Inflammatory macrophage (primary cell): ENCODE measurements around the gene PGAP6.
A peak's percentile ranks its signal among the peaks of the same experiment; 100 is the strongest.
"Not testable (repeated sequence)": the region's sequence is repeated elsewhere in the genome, so short reads cannot be mapped to it uniquely, and the experiment has no call there.

Experiments
- DNase-seq, 2 donors: peaks; one replicate each; pipeline ENCODE4 v3.0.0-alpha.2; 2020 to 2022
- total RNA-seq, 18 experiments: gene quantifications; one replicate each; lab custom pipeline; 2026; ENCODE audit warnings: mixed read lengths in 6 of 18, inconsistent platforms in 2 of 18; lab: John Stamatoyannopoulos, UW

PGAP6 gene, protein sequence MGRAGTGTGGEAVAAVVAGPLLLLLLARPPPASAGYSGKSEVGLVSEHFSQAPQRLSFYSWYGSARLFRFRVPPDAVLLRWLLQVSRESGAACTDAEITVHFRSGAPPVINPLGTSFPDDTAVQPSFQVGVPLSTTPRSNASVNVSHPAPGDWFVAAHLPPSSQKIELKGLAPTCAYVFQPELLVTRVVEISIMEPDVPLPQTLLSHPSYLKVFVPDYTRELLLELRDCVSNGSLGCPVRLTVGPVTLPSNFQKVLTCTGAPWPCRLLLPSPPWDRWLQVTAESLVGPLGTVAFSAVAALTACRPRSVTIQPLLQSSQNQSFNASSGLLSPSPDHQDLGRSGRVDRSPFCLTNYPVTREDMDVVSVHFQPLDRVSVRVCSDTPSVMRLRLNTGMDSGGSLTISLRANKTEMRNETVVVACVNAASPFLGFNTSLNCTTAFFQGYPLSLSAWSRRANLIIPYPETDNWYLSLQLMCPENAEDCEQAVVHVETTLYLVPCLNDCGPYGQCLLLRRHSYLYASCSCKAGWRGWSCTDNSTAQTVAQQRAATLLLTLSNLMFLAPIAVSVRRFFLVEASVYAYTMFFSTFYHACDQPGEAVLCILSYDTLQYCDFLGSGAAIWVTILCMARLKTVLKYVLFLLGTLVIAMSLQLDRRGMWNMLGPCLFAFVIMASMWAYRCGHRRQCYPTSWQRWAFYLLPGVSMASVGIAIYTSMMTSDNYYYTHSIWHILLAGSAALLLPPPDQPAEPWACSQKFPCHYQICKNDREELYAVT
- total RNA-seq, result 45.6 to 164 (median 89.5) reads per million in 18 experiments

DNA sequence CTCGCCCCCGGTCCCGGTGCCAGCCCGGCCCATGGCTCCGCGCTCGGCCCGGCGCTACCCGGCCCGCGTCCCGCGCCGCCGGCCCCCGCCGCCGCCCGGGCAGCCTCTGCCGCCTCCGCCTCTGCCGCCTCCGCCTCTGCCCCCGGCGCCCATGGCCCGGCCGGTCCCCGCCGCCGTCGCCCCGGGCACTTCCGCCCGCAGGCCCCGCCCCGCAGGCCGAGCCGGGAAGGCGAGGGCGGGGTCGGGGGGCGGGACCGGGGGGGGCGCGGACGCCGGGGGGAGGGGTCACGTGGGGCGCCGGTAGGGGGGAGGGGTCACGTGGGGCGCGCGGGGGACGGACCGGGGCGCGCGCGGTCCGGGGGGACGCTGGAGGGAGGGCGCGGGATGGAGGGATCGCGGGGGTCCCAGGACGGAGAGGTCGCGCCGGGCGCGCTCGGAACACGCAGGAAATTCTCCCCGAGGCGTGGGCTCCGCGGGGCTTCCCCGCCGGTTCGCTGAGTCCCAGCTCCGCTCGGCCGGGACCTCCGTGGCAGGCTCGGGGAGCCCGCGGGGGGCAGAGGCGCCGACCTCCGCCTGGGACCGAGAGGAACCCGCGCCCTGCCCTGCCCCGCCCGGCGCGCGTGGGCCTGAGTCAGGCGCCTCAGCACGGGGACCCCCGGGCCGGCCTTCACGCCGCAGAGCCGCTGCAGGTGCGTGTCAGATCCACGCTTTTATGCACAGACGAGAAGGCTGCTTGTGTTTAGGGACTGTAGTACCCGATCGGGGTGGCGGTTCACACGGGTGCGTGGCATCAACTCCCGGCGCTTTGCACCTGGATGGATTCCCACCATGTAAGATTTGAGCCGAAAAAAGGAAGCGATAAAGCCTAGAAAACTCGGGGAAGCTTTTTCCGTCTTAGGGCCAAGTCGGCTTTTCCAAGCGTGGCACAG is at the start of gene PGAP6:
Gene PGAP6, minus strand, starts transcription at position 190 of the 929 bp plus-strand sequence. Its CDS starts 157 bp downstream, at position 33.
- peak; percentile 67 to 81 for DNase-seq

DNA sequence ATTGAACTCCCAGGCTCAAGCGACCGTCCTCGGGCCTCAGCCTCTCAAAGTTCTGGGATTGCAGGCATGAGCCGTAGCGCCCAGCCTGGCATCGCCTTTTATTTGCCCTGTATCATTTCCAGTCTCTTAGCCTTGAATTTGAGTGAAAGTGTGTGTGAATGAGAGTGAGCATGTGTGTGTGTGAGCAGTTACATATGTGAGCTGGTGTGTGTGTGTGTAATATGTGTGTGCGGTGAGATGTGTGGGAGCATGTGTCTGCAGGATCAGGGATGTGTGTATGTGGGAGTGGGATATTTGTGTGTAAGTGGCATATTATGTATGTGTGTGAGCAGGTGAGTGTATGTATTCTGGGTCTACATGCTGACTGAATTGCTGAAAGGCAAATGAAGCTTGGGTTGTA is 49.1 kb upstream of the PGAP6 start:
- DNase-seq, result no peak

DNA sequence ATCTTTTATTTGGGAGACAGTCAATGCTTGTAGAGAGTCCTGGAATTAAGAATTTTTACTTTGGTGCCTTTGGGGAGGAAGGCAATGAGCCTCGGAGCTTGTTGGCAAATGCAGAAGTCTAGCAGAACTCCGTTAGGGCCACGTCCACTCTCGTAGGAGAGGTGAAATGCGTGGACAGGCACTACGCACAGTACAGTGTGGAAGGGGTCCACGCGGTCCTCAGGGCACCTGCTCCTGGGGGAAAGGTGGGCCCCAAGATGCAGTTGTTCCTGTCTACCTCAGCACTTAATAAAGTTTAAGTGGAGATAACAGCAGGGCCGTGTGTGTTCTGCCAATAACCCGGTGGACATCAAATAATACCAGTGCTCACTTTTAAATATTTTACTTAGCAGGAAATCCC is 45.5 kb upstream of the PGAP6 start:
- no peak for DNase-seq

DNA sequence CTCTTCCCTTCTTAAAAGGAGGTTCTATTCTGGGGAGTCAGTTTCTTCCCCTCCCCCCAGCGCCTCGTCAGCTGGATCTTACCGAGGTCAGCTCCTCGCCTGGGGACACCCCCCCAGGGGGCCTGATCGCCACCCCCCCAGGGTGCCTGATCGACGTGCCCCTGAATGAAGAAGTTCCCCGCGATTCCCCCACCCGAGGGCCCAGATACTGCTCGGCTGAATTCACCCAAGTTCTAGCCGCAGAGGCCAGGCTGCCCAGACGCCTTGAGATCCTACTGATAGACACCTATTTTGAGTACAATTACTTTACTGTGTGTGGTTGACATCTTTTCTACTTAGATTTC is 45.1 kb upstream of the PGAP6 start:
- DNase-seq, result no peak

DNA sequence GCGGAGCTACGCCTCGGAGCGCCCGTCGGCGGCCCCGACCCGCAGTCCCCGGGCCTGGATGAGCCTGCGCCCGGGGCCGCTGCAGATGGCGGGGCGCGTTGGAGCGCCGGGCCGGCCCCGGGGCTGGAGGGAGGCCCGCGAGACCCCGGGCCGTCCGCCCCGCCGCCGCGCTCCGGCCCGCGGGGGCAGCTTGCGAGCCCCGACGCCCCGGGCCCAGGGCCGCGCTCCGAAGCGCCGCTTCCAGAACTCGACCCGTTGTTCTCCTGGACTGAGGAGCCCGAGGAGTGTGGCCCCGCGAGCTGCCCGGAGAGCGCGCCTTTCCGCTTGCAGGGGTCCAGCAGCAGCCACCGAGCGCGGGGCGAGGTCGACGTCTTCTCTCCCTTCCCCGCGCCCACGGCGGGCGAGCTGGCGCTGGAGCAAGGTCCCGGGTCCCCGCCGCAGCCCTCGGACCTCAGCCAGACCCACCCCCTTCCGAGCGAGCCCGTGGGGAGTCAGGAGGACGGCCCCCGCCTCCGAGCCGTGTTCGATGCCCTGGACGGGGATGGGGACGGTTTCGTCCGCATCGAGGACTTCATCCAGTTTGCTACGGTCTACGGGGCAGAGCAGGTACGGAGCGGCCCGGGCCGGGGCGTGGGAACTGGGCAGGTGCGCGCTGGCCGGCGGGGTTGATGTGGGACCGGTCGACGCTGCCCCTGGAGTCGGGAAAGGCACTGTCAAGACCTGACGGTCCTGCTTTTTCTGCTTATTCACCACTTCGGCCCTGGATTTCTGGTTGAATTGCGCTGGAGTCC is 44.5 kb upstream of the PGAP6 start:
- DNase-seq, result no peak

DNA sequence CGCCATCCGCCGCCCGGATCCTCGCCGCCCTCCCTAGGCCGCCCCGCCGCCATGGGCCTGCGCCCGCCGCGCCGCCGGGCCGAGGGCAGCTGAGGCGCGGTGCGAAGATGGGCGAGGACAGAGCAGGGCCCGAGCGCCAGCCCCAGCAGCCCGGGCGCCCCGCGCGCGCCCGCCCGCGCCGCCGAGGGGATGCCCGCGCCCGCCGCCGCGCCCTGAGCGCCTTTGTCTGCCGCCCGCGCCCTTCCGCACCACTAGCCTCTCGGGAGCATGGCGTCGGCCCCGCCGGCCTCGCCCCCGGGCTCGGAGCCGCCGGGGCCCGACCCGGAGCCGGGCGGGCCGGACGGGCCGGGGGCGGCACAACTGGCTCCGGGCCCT is 43.9 kb upstream of the PGAP6 start:
- DNase-seq, result peak in 1 of 2 donors; percentile 4

DNA sequence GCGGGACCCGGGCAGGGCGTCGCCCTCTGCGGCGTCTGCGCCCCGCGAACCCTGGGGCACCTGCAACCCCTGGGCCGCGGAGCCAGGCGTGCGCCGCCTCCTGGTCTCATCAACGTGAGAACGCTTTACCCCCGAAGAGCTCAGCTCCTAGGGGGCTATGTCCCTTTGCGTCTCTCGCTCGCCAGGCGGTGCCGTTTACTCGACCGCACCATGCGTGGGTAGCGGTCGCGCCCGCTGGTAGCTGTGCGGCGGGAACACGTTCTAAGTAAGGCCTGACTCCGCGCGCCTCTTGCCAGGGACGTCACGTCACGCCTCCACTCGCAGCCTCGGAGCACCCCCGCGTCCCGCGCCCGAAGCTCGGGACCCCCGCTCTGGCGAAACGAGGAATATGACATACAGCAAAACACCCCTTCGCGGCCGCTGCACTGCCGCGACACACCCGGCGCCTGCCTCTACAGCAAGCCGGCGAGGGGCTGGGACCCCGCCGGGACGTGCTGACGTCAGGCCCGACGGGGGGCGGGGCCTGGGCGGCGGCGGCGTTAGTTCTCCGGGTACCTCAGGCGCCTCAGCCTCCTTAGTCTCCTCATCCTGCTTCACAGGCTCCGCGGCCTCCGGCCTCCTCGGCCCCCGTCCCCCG is 43.4 kb upstream of the PGAP6 start, which contains the start of gene RAB11FIP3:
Gene RAB11FIP3, plus strand, starts transcription at position 568 of the 637 bp plus-strand sequence. CDS start 358 bp downstream, outside the sequence.
- peak; percentile 58 to 75 for DNase-seq

DNA sequence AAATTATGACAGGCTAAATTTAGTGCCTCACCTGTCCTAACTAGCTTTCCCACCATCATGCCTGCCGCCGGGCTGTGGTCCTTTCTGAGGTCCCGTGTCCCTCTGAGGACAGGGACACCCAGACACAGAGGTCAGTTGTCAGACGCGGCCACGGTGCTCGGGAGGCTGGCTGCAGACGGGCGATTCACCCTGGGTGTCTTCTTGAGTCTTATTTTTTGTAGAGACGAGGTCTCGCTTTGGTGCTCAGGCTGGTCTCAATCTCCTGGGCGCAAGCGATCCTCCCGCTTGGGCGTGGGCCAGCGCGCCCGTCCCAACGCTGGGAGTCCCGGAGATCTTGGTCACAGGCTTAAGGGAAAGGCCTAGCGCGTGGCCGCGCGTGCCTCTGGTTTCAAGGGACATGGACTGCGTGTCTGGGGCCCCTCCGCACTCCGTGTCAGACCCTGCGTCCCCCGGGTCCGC is 42.9 kb upstream of the PGAP6 start:
- DNase-seq, result peak in 1 of 2 donors; percentile 7

DNA sequence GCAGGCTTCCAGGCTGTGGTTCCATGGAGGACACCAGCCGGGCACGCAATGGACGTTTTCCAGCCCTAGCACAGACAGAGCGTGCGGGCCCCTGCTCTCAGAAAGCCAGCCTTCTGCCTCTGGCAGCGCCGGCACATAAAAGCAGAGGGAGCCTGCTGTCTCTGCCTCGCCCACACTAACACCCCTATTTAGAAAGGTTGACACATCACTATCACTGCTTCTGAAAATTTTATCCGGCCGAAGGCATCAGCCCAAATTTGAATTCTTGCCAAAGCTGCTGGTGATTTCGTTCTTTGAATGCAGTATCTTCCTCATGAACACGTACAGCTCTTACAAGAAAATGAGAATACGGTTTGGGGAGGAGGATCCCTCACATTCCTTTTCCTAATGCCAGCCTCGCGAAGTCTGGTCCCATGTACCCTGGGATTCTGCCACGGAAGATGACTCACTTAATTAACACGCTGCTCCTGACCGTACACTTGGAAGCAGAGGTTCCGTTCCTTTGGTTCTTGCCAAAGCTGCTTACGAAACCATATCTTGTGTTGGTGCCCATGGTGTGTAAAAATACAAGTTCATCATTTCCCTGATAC is 42.4 kb upstream of the PGAP6 start:
- peak; percentile 36 to 48 for DNase-seq

DNA sequence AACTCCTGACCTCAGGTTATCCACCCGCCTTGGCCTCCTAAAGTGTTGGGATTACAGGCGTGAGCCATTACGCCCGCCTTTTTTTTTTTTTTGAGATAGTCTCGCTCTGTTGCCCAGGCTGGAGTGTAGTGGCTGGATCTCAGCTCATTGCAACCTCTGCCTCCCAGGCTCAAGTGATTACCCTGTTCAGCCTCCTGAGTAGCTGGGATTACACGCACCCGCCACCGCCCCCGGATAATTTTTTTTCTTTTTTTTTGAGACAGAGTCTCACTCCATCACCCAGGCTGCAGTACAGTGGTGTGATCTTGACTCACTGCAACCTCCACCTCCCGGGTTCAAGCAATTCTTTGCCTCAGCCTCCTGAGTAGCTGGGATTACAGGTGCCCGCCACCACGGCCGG is 40.4 kb upstream of the PGAP6 start:
- peak in 1 of 2 donors; percentile 6 for DNase-seq

DNA sequence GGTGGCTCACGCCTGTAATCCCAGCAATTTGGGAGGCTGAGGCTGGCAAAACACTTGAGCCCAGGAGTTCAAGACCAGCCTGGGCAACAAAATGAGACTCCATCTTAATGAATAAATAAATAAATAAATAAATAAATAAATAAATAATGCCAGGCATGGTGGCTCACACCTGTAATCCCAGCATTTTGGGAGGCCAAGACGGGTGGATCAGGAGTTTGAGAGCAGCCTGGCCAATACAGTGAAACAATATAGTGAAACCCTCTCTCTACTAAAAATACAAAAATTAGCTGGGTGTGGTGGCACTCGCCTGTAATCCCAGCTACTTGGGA is 33.4 kb upstream of the PGAP6 start:
- not testable (repeated sequence) for DNase-seq

DNA sequence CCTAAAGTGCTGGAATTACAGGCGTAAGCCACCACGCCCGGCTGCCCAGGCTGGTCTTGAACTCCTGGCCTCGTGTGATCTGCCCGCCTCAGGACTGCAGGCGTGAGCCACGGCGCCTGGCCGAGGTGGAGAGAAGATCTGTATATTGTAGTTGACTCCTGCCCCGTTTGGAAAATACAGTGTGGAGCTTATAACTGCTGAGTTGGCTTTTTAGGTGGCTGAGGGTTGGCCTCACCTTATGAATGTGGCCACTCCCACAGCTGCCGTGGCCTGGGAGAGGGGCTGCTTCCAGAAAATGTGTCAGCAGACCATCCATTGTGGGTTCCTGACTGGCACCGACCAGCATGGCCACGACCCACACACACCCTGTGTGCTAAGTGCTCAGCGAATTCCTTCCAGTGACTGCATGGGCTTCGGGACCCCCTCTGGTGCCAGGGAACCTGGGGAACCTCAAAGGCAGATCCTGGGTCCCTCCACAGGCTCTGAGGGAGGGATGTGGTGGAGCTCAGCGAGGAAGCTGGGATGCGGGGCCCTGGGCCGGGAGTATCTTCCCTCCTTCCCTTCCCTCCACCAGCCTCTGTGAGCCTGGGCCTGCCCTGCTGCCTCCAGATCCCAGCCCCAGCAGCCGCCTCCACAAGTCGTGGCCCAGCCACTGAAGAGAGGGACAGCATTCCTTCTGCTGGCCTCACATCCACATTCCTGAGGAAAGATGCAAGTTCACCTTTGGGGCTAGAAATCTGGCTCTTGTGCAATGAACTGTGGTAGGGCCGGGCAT is 32.8 kb upstream of the PGAP6 start:
- DNase-seq, result no peak

DNA sequence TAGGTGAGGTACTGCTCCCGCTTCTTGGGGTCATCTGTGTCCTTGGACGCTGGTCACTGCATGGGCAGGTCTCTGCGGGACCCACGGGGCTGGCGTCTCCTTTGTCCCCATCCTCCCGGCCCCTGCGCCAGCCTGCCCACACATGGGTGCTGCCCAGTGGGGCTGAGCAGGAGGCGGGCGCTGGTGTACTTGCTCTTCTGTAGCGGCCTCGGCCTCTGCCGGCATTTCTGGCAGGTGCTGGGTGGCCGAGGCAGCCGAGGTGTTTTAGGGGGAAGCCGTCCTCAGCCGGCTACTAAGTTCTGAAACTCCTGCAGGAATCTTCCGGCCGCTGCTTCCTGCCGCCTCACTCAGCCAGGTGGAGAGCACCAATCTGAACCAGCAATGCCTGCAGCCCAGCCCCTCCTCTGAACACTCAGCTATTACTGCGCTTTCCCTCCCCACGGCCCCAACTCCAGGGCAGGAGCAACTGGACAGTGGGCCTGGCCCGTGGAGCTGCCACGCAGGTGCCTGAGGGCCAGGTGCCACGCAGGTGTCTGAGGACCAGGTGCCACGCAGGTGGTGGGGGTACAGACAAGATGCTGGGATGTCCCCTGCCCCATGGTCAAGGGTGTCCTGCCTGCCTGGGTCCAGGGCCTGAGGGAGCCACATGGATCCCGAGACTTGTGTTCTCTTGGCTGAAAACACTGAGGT is 29.9 kb upstream of the PGAP6 start:
- DNase-seq, result no peak

DNA sequence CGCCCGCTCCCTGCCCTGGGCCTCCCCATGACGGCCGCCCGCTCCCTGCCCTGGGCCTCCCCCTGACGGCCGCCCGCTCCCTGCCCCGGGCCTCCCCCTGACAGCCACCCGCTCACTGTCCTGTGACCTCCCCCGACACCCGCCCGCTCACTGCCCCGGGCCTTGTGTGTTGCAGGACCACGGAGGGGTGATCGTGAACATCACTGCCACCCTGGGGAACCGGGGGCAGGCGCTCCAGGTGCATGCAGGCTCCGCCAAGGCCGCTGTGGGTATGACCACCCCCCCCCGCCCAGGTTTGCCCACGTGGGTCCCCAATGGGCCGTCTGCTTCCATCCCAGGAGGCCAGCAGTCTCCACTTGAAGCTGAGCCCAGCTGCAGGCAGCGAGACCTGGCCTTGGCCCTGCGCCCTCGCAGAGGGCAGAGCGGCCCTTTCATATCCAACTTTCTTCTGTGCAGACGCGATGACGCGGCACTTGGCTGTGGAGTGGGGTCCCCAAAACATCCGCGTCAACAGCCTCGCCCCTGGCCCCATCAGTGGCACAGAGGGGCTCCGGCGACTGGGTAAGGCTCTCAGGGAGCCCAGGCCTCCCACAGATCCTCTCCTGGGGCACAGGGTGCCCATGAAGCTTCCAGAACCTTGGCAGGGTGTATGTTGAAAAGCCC is 28.9 kb upstream of the PGAP6 start:
- DNase-seq, result no peak

DNA sequence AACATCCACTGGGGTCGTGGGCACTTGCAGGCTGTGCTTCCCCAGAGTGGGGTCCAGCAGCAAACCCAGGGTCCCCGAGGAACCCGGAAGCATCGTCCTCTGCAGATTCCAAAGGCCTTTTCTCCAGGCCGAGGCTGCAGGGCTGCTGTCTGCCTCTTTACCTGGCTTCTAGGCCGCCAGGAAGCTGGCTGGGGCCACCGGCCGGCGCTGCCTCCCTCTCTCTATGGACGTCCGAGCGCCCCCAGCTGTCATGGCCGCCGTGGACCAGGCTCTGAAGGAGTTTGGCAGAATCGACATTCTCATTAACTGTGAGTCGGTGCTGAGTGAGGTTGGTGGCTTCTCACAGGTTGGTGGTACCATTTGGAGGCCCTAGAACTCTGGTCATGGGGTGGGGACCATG is 25.5 kb upstream of the PGAP6 start:
- DNase-seq, result no peak

DNA sequence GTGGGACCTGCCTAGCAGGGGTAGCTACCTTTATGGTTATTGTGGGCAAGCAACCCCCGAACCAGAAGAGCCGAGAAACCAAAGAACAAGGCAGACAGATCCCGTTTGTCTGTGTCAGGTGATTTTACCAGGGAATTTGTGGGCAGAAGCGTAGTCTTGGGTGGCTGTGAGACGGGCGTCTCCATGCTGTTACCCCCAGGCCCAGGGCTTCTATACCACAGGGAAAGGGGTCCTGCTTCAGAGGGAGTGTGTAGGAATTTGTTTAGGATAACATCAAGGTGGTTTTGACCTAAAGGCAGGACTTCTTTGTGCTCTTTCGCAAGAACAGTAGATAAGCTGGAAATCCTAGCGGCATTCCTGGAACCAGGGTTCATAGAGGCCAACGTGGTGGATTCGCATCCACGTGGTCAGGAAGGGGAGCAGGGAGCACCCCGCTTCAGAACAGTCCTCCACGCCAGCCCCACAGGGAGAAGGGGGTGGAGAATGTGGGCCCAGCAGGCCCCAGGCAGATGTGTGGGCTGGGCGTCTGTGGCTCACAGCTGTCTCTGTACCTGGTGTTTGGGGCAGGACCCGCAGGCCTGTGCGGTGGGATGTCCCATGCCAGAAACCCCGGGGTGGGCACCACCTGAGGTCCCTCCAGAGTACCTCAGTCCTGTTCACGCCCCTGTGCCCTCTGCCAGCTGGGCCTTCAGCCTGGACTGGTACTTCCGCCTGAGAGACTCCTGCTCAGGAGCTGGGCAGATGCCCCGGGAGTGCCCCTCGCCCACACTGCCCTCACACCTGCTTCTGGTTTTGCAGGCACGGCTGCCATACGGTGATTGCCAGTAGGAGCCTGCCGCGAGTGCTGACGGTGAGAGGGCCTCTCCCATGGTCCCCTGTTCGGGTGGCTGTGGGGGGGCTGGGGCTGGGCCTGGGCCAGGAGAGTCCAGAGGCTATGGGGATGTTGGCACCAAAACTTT is 24.0 kb upstream of the PGAP6 start:
- no peak for DNase-seq

DNA sequence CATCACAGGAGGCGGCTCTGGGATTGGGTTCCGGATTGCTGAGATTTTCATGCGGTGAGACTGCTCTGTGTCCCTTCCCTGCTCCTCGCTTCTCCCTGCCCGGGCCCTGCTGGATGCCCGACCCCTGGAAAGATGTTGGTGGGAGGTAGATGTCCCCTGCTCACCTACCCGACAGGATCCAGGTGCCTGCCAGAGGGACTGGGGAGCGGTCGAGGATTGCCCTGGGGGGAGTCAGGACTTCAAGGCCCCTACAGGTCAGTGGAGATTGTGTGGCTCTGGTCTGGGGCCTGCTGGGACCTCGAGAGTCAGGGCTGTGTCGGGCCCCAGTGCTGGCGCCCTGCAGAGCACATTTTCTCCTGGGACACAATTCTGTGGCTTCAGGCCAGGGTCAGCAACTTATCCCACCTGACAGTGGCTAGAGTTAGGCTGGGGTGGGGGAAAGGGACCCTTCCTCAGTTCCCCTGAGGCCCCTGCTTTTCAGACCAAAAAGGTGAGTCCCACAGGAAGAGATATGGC is 23.3 kb upstream of the PGAP6 start:
- DNase-seq, result no peak
